GM18868 (cell line): ENCODE results near the gene IRF6.

ENCODE experiments used
- ATAC-seq: cut with Tn5 transposase; IDR thresholded peaks from one replicate; pipeline ENCODE4 v1.9.1; 2021; ENCODE audit warnings: mild to moderate bottlenecking, moderate library complexity; ENCODE audit not compliant: unreplicated experiment

IRF6 gene

GRCh38 chr1:209736490-209737117 is 69.3 kb downstream of the IRF6 start:
- no peak for ATAC-seq
